ENCODE data around the gene EEF1A2. TPM values are rescaled to one million over a fixed set of nuclear protein-coding genes. Genes with fewer than 3 reads are reported as not detected.

Gene EEF1A2
- total RNA-seq, 1 donor from 2014 or later, result 37.6 TPM

DNA sequence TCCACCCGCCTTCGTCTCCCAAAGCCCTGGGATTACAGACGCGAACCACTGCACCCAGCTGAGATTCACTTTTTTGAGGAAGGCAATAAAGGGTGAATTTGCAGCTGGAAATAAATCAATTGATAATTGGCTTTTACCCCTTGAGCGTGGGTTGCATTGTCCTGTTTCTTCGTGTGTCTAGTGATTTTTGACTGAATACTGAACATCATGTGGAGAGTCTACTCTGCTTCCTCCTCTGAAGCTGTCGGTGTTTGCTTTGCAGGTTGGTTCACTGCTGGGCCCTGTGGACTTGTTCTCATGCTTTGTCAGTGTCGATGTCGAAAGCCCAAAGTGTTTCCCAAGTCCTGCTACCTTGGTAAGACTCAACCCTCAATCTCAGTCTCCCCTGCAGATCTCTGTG lies 5.8 kb upstream of the EEF1A2 start:
- peaks cover 27% of the 10 kb centered on the region for H3K27me3 Mint-ChIP-seq (ENCODE audit: low read depth, unreplicated experiment)
- H3K4me2 ChIP-seq (ENCODE audit: low read length), result no peak overlapping the region
- no peak for FAIRE-seq

GRCh38 chr20:63503524-63503923 lies 4.6 kb upstream of the EEF1A2 start:
- Histone ChIP-seq H3K9me3 (ENCODE audit: insufficient read depth, low read depth, low read length) (peaks cover 16% of the 10 kb centered on the region), H3K4me2 (ENCODE audit: low read length) (no peak overlapping the region), H2AFZ (ENCODE audit: low read depth, low read length) (no peak overlapping the region), H3K9ac (ENCODE audit: low read length) (no peak overlapping the region), H3K27ac (ENCODE audit: low read depth, low read length) (no peak overlapping the region), H3K79me2 (ENCODE audit: insufficient read depth, low read length) (no peaks in the 10 kb centered on the region), H3K36me3 (ENCODE audit: insufficient read depth, low read length) (no peaks in the 10 kb centered on the region), H3K27me3 (ENCODE audit: insufficient read depth, low read length) (peaks cover 12% of the 10 kb centered on the region), H3K4me1 (ENCODE audit: insufficient read depth, low read length) (no peaks in the 10 kb centered on the region), H4K20me1 (ENCODE audit: insufficient read depth, low read length) (no peaks in the 10 kb centered on the region), H3K4me3 (ENCODE audit: insufficient read depth, low read depth, low read length) (no peak overlapping the region)
- Mint-ChIP-seq H3K4me3 (ENCODE audit: unreplicated experiment) (no peak overlapping the region), H3K9me3 (ENCODE audit: unreplicated experiment) (peaks cover 16% of the 10 kb centered on the region), H3K4me1 (ENCODE audit: low read depth, unreplicated experiment) (no peaks in the 10 kb centered on the region), H3K27me3 (ENCODE audit: low read depth, unreplicated experiment) (peaks cover 23% of the 10 kb centered on the region), H3K36me3 (ENCODE audit: low read depth, unreplicated experiment) (no peaks in the 10 kb centered on the region), H3K27ac (ENCODE audit: unreplicated experiment) (no peak overlapping the region)
- TF ChIP-seq, protein P1, sequence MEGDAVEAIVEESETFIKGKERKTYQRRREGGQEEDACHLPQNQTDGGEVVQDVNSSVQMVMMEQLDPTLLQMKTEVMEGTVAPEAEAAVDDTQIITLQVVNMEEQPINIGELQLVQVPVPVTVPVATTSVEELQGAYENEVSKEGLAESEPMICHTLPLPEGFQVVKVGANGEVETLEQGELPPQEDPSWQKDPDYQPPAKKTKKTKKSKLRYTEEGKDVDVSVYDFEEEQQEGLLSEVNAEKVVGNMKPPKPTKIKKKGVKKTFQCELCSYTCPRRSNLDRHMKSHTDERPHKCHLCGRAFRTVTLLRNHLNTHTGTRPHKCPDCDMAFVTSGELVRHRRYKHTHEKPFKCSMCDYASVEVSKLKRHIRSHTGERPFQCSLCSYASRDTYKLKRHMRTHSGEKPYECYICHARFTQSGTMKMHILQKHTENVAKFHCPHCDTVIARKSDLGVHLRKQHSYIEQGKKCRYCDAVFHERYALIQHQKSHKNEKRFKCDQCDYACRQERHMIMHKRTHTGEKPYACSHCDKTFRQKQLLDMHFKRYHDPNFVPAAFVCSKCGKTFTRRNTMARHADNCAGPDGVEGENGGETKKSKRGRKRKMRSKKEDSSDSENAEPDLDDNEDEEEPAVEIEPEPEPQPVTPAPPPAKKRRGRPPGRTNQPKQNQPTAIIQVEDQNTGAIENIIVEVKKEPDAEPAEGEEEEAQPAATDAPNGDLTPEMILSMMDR (IDR thresholded peaks at IDR 0.05; ENCODE audit: insufficient read depth, low read depth, low read length), result no peak
- TF ChIP-seq EZH2 (IDR thresholded peaks at IDR 0.05; ENCODE audit: insufficient read depth, low read length), result no peak
- DNase-seq (ENCODE audit: low read depth) (no peak), FAIRE-seq (no peak)

More for the DNA sequence above, 5.8 kb upstream of the EEF1A2 start:
- peaks cover 18% of the 10 kb centered on the region for H3K9me3 Mint-ChIP-seq (ENCODE audit: unreplicated experiment)
- H3K36me3 Mint-ChIP-seq (ENCODE audit: low read depth, unreplicated experiment), result no peaks in the 10 kb centered on the region
- H3K9ac ChIP-seq (ENCODE audit: low read length), result no peak overlapping the region
- H2AFZ ChIP-seq (ENCODE audit: low read depth, low read length), result no peak overlapping the region
- no peaks in the 10 kb centered on the region for H3K36me3 ChIP-seq (ENCODE audit: insufficient read depth, low read length)
- no peaks in the 10 kb centered on the region for H3K4me1 ChIP-seq (ENCODE audit: insufficient read depth, low read length)
- no peak overlapping the region for H3K27ac ChIP-seq (ENCODE audit: low read depth, low read length)
- no peaks in the 10 kb centered on the region for H3K4me1 Mint-ChIP-seq (ENCODE audit: low read depth, unreplicated experiment)
- no peaks in the 10 kb centered on the region for H4K20me1 ChIP-seq (ENCODE audit: insufficient read depth, low read length)
- H3K27ac Mint-ChIP-seq (ENCODE audit: unreplicated experiment), result no peak overlapping the region
- H3K9me3 ChIP-seq (ENCODE audit: insufficient read depth, low read depth, low read length), result peaks cover 16% of the 10 kb centered on the region
- peaks cover 12% of the 10 kb centered on the region for H3K27me3 ChIP-seq (ENCODE audit: insufficient read depth, low read length)
- H3K4me3 ChIP-seq (ENCODE audit: insufficient read depth, low read depth, low read length), result no peak overlapping the region
- no peak for DNase-seq (ENCODE audit: low read depth)
- no peaks in the 10 kb centered on the region for H3K79me2 ChIP-seq (ENCODE audit: insufficient read depth, low read length)
- no peak for TF ChIP-seq EZH2 (IDR thresholded peaks at IDR 0.05; ENCODE audit: insufficient read depth, low read length)
- TF ChIP-seq, protein P1 (IDR thresholded peaks at IDR 0.05; ENCODE audit: insufficient read depth, low read depth, low read length), result no peak
- no peak overlapping the region for H3K4me3 Mint-ChIP-seq (ENCODE audit: unreplicated experiment)

DNA sequence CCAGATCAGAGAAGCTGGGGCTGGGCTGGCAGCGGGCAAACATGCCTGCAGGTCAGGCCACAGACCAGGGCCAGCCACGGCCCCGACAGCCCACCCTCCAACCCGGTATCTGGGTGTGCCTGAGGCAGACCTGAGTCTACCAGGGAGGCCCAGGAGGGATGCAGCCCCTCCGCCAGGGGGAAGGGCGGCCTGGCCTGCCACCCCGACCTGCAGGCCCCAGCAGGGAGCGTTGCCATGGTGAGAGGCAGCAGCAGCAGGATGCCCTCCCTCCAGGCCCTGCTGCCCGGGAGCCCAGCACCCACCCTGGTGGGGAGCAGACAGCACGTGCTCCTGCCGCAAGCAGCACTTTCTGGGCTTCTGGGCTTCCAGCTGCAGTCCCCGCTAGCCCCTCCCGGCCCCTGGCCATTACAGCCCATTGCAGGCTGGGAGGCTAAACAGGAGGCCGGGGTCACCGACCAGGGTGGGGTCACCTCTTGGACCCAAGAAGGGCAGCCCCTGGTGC lies 3.8 kb upstream of the EEF1A2 start:
- H3K9me3 Mint-ChIP-seq (ENCODE audit: unreplicated experiment), result peaks cover 14% of the 10 kb centered on the region
- no peaks in the 10 kb centered on the region for H3K79me2 ChIP-seq (ENCODE audit: insufficient read depth, low read length)
- H3K4me3 ChIP-seq (ENCODE audit: insufficient read depth, low read depth, low read length), result no peak overlapping the region
- H3K4me1 Mint-ChIP-seq (ENCODE audit: low read depth, unreplicated experiment), result no peaks in the 10 kb centered on the region
- no peak for TF ChIP-seq EZH2 (IDR thresholded peaks at IDR 0.05; ENCODE audit: insufficient read depth, low read length)
- TF ChIP-seq, protein P1 (IDR thresholded peaks at IDR 0.05; ENCODE audit: insufficient read depth, low read depth, low read length), result no peak
- H3K36me3 Mint-ChIP-seq (ENCODE audit: low read depth, unreplicated experiment), result no peaks in the 10 kb centered on the region
- peaks cover 20% of the 10 kb centered on the region for H3K27me3 Mint-ChIP-seq (ENCODE audit: low read depth, unreplicated experiment)
- H3K4me3 Mint-ChIP-seq (ENCODE audit: unreplicated experiment), result no peak overlapping the region
- FAIRE-seq (no peak), DNase-seq (ENCODE audit: low read depth) (no peak)
- H2AFZ ChIP-seq (ENCODE audit: low read depth, low read length), result no peak overlapping the region
- H3K36me3 ChIP-seq (ENCODE audit: insufficient read depth, low read length), result no peaks in the 10 kb centered on the region
- H3K9ac ChIP-seq (ENCODE audit: low read length), result no peak overlapping the region
- peaks cover 16% of the 10 kb centered on the region for H3K9me3 ChIP-seq (ENCODE audit: insufficient read depth, low read depth, low read length)
- H3K27me3 ChIP-seq (ENCODE audit: insufficient read depth, low read length), result peaks cover 14% of the 10 kb centered on the region
- H3K4me1 ChIP-seq (ENCODE audit: insufficient read depth, low read length), result no peaks in the 10 kb centered on the region
- H4K20me1 ChIP-seq (ENCODE audit: insufficient read depth, low read length), result no peaks in the 10 kb centered on the region
- H3K27ac ChIP-seq (ENCODE audit: low read depth, low read length), result no peak overlapping the region
- no peak overlapping the region for H3K27ac Mint-ChIP-seq (ENCODE audit: unreplicated experiment)
- no peak overlapping the region for H3K4me2 ChIP-seq (ENCODE audit: low read length)

Data from astrocyte (in vitro differentiated cells and primary cell).